GM23338 (cell line): Measurements from ENCODE around the gene ABCC10. TPM values are rescaled to one million over a fixed set of nuclear protein-coding genes. Genes with fewer than 3 reads are reported as not detected.

ENCODE experiments used
- ATAC-seq: fragments of 200-7000 bp; cut with Tn5 transposase; 3 replicates; pipeline ENCODE4 v1.9.1; 2020
- DNase-seq: peaks from one replicate; pipeline ENCODE4 v3.0.0-alpha.2; 2015; ENCODE audit warnings: low spot score
- H2AFZ ChIP-seq: fragments of 200-600 bp; sonication (generic); 2 replicates; pipeline ENCODE4 v1.8.0; 2016; ENCODE audit warnings: antibody characterized with exemption, mild to moderate bottlenecking, moderate library complexity
- H3F3A ChIP-seq: fragments of 200-600 bp; sonication (generic); replicated peaks from 2 replicates; pipeline ENCODE4 v1.8.0; 2017; ENCODE audit warnings: antibody characterized with exemption, mixed run types, low read depth
- H3K27ac ChIP-seq: fragments of 200-600 bp; sonication (generic); 2 replicates; pipeline ENCODE4 v1.6.1; 2016; ENCODE audit warnings: low read depth
- H3K27me3 ChIP-seq: fragments of 200-600 bp; sonication (generic); 2 replicates; pipeline ENCODE4 v1.8.0; 2016; ENCODE audit warnings: mild to moderate bottlenecking, mixed run types, moderate library complexity; ENCODE audit not compliant: insufficient read depth
- H3K36me3 ChIP-seq: fragments of 200-600 bp; sonication (generic); 2 replicates; pipeline ENCODE4 v1.8.0; 2016; ENCODE audit warnings: mild to moderate bottlenecking; ENCODE audit not compliant: insufficient read depth
- H3K4me1 ChIP-seq: fragments of 200-600 bp; sonication (generic); 2 replicates; pipeline ENCODE4 v1.8.0; 2016; ENCODE audit warnings: mild to moderate bottlenecking, moderate library complexity; ENCODE audit not compliant: insufficient read depth
- H3K4me2 ChIP-seq: fragments of 200-600 bp; sonication (generic); 2 replicates; pipeline ENCODE4 v1.7.1; 2017; ENCODE audit warnings: mixed run types
- H3K4me3 ChIP-seq: fragments of 200-600 bp; sonication (generic); 2 replicates; pipeline ENCODE4 v1.6.1; 2016; ENCODE audit warnings: mixed run types
- H3K79me2 ChIP-seq: fragments of 200-600 bp; sonication (generic); replicated peaks from 2 replicates; pipeline ENCODE4 v1.8.0; 2017; ENCODE audit warnings: mild to moderate bottlenecking; ENCODE audit not compliant: insufficient read depth
- H3K9me2 ChIP-seq: fragments of 200-600 bp; sonication (generic); 2 replicates; pipeline ENCODE4 v1.8.0; 2017; ENCODE audit not compliant: insufficient read depth
- H4K20me1 ChIP-seq: fragments of 200-600 bp; sonication (generic); replicated peaks from 2 replicates; pipeline ENCODE4 v1.8.0; 2017; ENCODE audit warnings: mild to moderate bottlenecking; ENCODE audit not compliant: insufficient read depth
- H3K27ac Mint-ChIP-seq: 2 replicates; pipeline ENCODE4 v1.8.0; 2020; ENCODE audit warnings: inconsistent platforms, mild to moderate bottlenecking, moderate library complexity, mixed read lengths
- H3K27me3 Mint-ChIP-seq: 3 replicates; pipeline ENCODE4 v1.8.0; 2022; ENCODE audit warnings: low read depth, mild to moderate bottlenecking, moderate library complexity, mixed read lengths, inconsistent platforms; ENCODE audit not compliant: insufficient read depth, poor library complexity
- H3K36me3 Mint-ChIP-seq: 3 replicates; pipeline ENCODE4 v1.8.0; 2021; ENCODE audit warnings: low read depth, mild to moderate bottlenecking, inconsistent platforms, moderate library complexity, mixed read lengths
- H3K4me1 Mint-ChIP-seq: 3 replicates; pipeline ENCODE4 v1.8.0; 2020; ENCODE audit warnings: mild to moderate bottlenecking, inconsistent platforms, mixed read lengths
- H3K4me3 Mint-ChIP-seq: 3 replicates; pipeline ENCODE4 v1.8.0; 2021; ENCODE audit warnings: moderate library complexity, mild to moderate bottlenecking, inconsistent platforms, mixed read lengths
- H3K9me3 Mint-ChIP-seq: 3 replicates; pipeline ENCODE4 v1.8.0; 2020; ENCODE audit warnings: moderate library complexity, mild to moderate bottlenecking, inconsistent platforms, mixed read lengths
- CREB1 ChIP-seq: fragments of 250-450 bp; sonication (Bioruptor Pico); IDR thresholded peaks from 2 replicates; pipeline ENCODE4 v1.5.0; 2020; ENCODE audit warnings: low read depth, mild to moderate bottlenecking, moderate library complexity
- JUNB ChIP-seq: IDR thresholded peaks from one replicate; pipeline ENCODE4 v1.6.1; 2016; ENCODE audit warnings: antibody characterized with exemption; ENCODE audit not compliant: unreplicated experiment
- POLR2AphosphoS5 ChIP-seq: IDR thresholded peaks from 2 replicates; pipeline ENCODE4 v1.6.1; 2016; ENCODE audit warnings: antibody characterized with exemption, low read depth
- REST ChIP-seq: IDR thresholded peaks from one replicate; pipeline ENCODE4 v1.6.1; 2018; ENCODE audit warnings: antibody characterized with exemption; ENCODE audit not compliant: unreplicated experiment
- polyA plus RNA-seq: library from polyadenylated mRNA; unstranded; fragments of >200 nt; fragmentation: Nextera tagmentation; extraction: Ambion mirVana; gene quantifications from 2 replicates; pipeline ENCODE4 v1.2.1, GENCODE V29; 2016
- total RNA-seq: library from RNA; depleted of rRNA; stranded (reverse); fragments of >200 nt; shearing (Covaris generic); gene quantifications from 2 replicates; pipeline ENCODE4 v1.2.3, GENCODE V29; 2014
- TF ChIP-seq, protein P1 (sequence below): fragments of 250-450 bp; sonication (Bioruptor Pico); IDR thresholded peaks from 2 replicates; pipeline ENCODE4 v1.5.0; 2020; ENCODE audit warnings: mild to moderate bottlenecking, moderate library complexity
- TF ChIP-seq, protein P2 (sequence below), 2 experiments: fragments of 200-600 bp in 1 of 2; sonication (generic) in 1 of 2; conservative IDR thresholded peaks; 2 replicates each; pipeline versions ENCODE4 v1.5.1 to v1.6.1; 2016 to 2017; ENCODE audit warnings: antibody characterized with exemption in 2 of 2, low read depth in 2 of 2, mild to moderate bottlenecking in 2 of 2, moderate library complexity in 1 of 2

Gene ABCC10
- total and polyA plus RNA-seq, 2 experiments from 2014 or later: 16.9 to 17.5 TPM

- no peaks in the 10 kb centered on the region for H3F3A ChIP-seq
- no peak for ATAC-seq
- no peaks in the 10 kb centered on the region for H3K9me2 ChIP-seq
Observed at GRCh38 chr6:43416935-43417334, 10.4 kb upstream of the ABCC10 start.

More at GRCh38 chr6:43416935-43417334, 10.4 kb upstream of the ABCC10 start:
- Histone ChIP-seq H3K4me3 (no peak overlapping the region), H3K4me2 (no peak overlapping the region), H3K36me3 (no peaks in the 10 kb centered on the region), H2AFZ (no peak overlapping the region), H3K27ac (no peak overlapping the region), H4K20me1 (no peaks in the 10 kb centered on the region), H3K27me3 (no peaks in the 10 kb centered on the region), H3K4me1 (no peaks in the 10 kb centered on the region), H3K79me2 (no peaks in the 10 kb centered on the region)
- no peaks in the 10 kb centered on the region for H3K4me1 Mint-ChIP-seq
- no peak overlapping the region for H3K27ac Mint-ChIP-seq
- H3K4me3 Mint-ChIP-seq: no peak overlapping the region
- TF ChIP-seq CREB1 (CRISPR knock-in tag) (no peak), JUNB (no peak), POLR2AphosphoS5 (no peak), REST (no peak)
- TF ChIP-seq, protein P1, sequence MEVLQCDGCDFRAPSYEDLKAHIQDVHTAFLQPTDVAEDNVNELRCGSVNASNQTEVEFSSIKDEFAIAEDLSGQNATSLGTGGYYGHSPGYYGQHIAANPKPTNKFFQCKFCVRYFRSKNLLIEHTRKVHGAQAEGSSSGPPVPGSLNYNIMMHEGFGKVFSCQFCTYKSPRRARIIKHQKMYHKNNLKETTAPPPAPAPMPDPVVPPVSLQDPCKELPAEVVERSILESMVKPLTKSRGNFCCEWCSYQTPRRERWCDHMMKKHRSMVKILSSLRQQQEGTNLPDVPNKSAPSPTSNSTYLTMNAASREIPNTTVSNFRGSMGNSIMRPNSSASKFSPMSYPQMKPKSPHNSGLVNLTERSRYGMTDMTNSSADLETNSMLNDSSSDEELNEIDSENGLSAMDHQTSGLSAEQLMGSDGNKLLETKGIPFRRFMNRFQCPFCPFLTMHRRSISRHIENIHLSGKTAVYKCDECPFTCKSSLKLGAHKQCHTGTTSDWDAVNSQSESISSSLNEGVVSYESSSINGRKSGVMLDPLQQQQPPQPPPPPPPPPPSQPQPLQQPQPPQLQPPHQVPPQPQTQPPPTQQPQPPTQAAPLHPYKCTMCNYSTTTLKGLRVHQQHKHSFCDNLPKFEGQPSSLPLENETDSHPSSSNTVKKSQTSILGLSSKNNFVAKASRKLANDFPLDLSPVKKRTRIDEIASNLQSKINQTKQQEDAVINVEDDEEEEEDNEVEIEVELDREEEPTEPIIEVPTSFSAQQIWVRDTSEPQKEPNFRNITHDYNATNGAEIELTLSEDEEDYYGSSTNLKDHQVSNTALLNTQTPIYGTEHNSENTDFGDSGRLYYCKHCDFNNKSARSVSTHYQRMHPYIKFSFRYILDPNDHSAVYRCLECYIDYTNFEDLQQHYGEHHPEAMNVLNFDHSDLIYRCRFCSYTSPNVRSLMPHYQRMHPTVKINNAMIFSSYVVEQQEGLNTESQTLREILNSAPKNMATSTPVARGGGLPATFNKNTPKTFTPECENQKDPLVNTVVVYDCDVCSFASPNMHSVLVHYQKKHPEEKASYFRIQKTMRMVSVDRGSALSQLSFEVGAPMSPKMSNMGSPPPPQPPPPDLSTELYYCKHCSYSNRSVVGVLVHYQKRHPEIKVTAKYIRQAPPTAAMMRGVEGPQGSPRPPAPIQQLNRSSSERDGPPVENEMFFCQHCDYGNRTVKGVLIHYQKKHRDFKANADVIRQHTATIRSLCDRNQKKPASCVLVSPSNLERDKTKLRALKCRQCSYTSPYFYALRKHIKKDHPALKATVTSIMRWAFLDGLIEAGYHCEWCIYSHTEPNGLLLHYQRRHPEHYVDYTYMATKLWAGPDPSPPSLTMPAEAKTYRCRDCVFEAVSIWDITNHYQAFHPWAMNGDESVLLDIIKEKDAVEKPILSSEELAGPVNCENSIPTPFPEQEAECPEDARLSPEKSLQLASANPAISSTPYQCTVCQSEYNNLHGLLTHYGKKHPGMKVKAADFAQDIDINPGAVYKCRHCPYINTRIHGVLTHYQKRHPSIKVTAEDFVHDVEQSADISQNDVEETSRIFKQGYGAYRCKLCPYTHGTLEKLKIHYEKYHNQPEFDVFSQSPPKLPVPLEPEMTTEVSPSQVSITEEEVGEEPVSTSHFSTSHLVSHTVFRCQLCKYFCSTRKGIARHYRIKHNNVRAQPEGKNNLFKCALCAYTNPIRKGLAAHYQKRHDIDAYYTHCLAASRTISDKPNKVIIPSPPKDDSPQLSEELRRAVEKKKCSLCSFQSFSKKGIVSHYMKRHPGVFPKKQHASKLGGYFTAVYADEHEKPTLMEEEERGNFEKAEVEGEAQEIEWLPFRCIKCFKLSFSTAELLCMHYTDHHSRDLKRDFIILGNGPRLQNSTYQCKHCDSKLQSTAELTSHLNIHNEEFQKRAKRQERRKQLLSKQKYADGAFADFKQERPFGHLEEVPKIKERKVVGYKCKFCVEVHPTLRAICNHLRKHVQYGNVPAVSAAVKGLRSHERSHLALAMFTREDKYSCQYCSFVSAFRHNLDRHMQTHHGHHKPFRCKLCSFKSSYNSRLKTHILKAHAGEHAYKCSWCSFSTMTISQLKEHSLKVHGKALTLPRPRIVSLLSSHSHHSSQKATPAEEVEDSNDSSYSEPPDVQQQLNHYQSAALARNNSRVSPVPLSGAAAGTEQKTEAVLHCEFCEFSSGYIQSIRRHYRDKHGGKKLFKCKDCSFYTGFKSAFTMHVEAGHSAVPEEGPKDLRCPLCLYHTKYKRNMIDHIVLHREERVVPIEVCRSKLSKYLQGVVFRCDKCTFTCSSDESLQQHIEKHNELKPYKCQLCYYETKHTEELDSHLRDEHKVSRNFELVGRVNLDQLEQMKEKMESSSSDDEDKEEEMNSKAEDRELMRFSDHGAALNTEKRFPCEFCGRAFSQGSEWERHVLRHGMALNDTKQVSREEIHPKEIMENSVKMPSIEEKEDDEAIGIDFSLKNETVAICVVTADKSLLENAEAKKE (CRISPR knock-in tag): no peak
- TF ChIP-seq, protein P2, sequence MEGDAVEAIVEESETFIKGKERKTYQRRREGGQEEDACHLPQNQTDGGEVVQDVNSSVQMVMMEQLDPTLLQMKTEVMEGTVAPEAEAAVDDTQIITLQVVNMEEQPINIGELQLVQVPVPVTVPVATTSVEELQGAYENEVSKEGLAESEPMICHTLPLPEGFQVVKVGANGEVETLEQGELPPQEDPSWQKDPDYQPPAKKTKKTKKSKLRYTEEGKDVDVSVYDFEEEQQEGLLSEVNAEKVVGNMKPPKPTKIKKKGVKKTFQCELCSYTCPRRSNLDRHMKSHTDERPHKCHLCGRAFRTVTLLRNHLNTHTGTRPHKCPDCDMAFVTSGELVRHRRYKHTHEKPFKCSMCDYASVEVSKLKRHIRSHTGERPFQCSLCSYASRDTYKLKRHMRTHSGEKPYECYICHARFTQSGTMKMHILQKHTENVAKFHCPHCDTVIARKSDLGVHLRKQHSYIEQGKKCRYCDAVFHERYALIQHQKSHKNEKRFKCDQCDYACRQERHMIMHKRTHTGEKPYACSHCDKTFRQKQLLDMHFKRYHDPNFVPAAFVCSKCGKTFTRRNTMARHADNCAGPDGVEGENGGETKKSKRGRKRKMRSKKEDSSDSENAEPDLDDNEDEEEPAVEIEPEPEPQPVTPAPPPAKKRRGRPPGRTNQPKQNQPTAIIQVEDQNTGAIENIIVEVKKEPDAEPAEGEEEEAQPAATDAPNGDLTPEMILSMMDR (conservative IDR thresholded peaks at IDR 0.05; ENCODE audit: low read depth in 2 of 2): no peak
- peaks cover 6% of the 10 kb centered on the region for H3K27me3 Mint-ChIP-seq
- DNase-seq: no peak
- peaks cover 15% of the 10 kb centered on the region for H3K9me3 Mint-ChIP-seq
- H3K36me3 Mint-ChIP-seq: 0 out of 3 replicates have a peak, but pooled peaks cover 3% of the 10 kb centered on the region
